SJSA1 (cell line): ENCODE data around the gene CYP2A7. TPM values are rescaled to one million over a fixed set of nuclear protein-coding genes. Genes with fewer than 3 reads are reported as not detected.
"Not testable (repeated sequence)": the region's sequence is repeated elsewhere in the genome, so short reads cannot be mapped to it uniquely, and the experiment has no call there.

Source experiments
- DNase-seq, 2 experiments: peaks; one replicate each; pipeline ENCODE4 v3.0.0-alpha.2; 2015 to 2020; ENCODE audit warnings: low spot score in 2 of 2, low read depth in 1 of 2
- H3K27ac ChIP-seq: fragments of 250-450 bp; sonication (Bioruptor Pico); 2 replicates; pipeline ENCODE4 v1.5.1; 2020; ENCODE audit warnings: mild to moderate bottlenecking, moderate library complexity
- H3K27me3 ChIP-seq: fragments of 250-450 bp; sonication (Bioruptor Pico); replicated peaks from 2 replicates; pipeline ENCODE4 v1.5.1; 2020; ENCODE audit warnings: mild to moderate bottlenecking, moderate library complexity
- H3K36me3 ChIP-seq: fragments of 250-450 bp; sonication (Bioruptor Pico); 2 replicates; pipeline ENCODE4 v1.5.1; 2020; ENCODE audit warnings: mild to moderate bottlenecking
- H3K4me1 ChIP-seq: fragments of 250-450 bp; sonication (Bioruptor Pico); replicated peaks from 2 replicates; pipeline ENCODE4 v1.6.1; 2021; ENCODE audit warnings: mild to moderate bottlenecking
- H3K4me3 ChIP-seq: fragments of 250-450 bp; sonication (Bioruptor Pico); 2 replicates; pipeline ENCODE4 v1.5.1; 2020; ENCODE audit warnings: mild to moderate bottlenecking
- H3K9me3 ChIP-seq: fragments of 250-450 bp; sonication (Bioruptor Pico); replicated peaks from 2 replicates; pipeline ENCODE4 v1.5.1; 2020; ENCODE audit warnings: mild to moderate bottlenecking
- total RNA-seq: library from RNA; depleted of rRNA; stranded (reverse); fragments of >200 nt; shearing (Covaris generic); gene quantifications from 2 replicates; pipeline ENCODE4 v1.2.3, GENCODE V29; 2014

CYP2A7 gene
- total RNA-seq, 1 experiment from 2014 or later: not detected

GRCh38 chr19:40908976-40909375 lies 26.9 kb upstream of the CYP2A7 start:
- no peaks in the 10 kb centered on the region for H3K9me3 ChIP-seq
- H3K36me3 ChIP-seq: no peaks in the 10 kb centered on the region
- H3K27ac ChIP-seq: no peak overlapping the region
- no peak overlapping the region for H3K4me3 ChIP-seq
- H3K27me3 ChIP-seq: peaks cover 28% of the 10 kb centered on the region
- peak in 1 of 2 experiments; percentile 19 for DNase-seq
- no peaks in the 10 kb centered on the region for H3K4me1 ChIP-seq

- Histone ChIP-seq H3K4me3 (no peak overlapping the region), H3K36me3 (no peaks in the 10 kb centered on the region), H3K27me3 (peaks cover 28% of the 10 kb centered on the region), H3K9me3 (no peaks in the 10 kb centered on the region), H3K4me1 (no peaks in the 10 kb centered on the region), H3K27ac (no peak overlapping the region)
- DNase-seq: no peak
These were observed 26.1 kb upstream of the CYP2A7 start for GRCh38 chr19:40907968-40908735.

GRCh38 chr19:40906512-40906911 lies 24.5 kb upstream of the CYP2A7 start:
- H3K27ac ChIP-seq: no peak overlapping the region
- no peak overlapping the region for H3K4me3 ChIP-seq
- H3K36me3 ChIP-seq: no peaks in the 10 kb centered on the region
- H3K4me1 ChIP-seq: no peaks in the 10 kb centered on the region
- H3K9me3 ChIP-seq: no peaks in the 10 kb centered on the region
- peaks cover 28% of the 10 kb centered on the region for H3K27me3 ChIP-seq
- no peak for DNase-seq

GRCh38 chr19:40904673-40905156 lies 22.7 kb upstream of the CYP2A7 start:
- H3K4me3 ChIP-seq, H3K9me3 ChIP-seq, H3K27ac ChIP-seq, H3K4me1 ChIP-seq, H3K36me3 ChIP-seq: not testable (repeated sequence)
- H3K27me3 ChIP-seq: peaks cover 27% of the 10 kb centered on the region
- DNase-seq: peak in 1 of 2 experiments; percentile 25

GRCh38 chr19:40901975-40902750 lies 20.1 kb upstream of the CYP2A7 start:
- not testable (repeated sequence) for H3K27ac ChIP-seq, H3K36me3 ChIP-seq, H3K4me3 ChIP-seq, H3K9me3 ChIP-seq, H3K4me1 ChIP-seq
- peak in 1 of 2 experiments; percentile 6 for DNase-seq
- peaks cover 10% of the 10 kb centered on the region; the same call in 1 of the 2 replicates for H3K27me3 ChIP-seq

- not testable (repeated sequence) for H3K4me1 ChIP-seq, DNase-seq, H3K36me3 ChIP-seq, H3K27ac ChIP-seq, H3K4me3 ChIP-seq, H3K27me3 ChIP-seq, H3K9me3 ChIP-seq
These were observed 18.5 kb upstream of the CYP2A7 start for GRCh38 chr19:40900521-40900920.

GRCh38 chr19:40899964-40900363 lies 17.9 kb upstream of the CYP2A7 start:
- H3K4me3 ChIP-seq, H3K27me3 ChIP-seq: not testable (repeated sequence)

GRCh38 chr19:40896843-40897789 lies 15.1 kb upstream of the CYP2A7 start:
- H3K27ac ChIP-seq, H3K27me3 ChIP-seq, H3K9me3 ChIP-seq, H3K36me3 ChIP-seq, H3K4me3 ChIP-seq, H3K4me1 ChIP-seq: not testable (repeated sequence)
- peak in 1 of 2 experiments; percentile 3 for DNase-seq

More at GRCh38 chr19:40899964-40900363, 17.9 kb upstream of the CYP2A7 start:
- DNase-seq, H3K36me3 ChIP-seq, H3K4me1 ChIP-seq, H3K27ac ChIP-seq, H3K9me3 ChIP-seq: not testable (repeated sequence)

GRCh38 chr19:40896418-40896796 lies 14.4 kb upstream of the CYP2A7 start:
- no peaks in the 10 kb centered on the region for H3K4me1 ChIP-seq
- no peaks in the 10 kb centered on the region for H3K36me3 ChIP-seq
- no peak overlapping the region for H3K27ac ChIP-seq
- peaks cover 5% of the 10 kb centered on the region; the same call in 1 of the 2 replicates for H3K27me3 ChIP-seq
- H3K9me3 ChIP-seq: no peaks in the 10 kb centered on the region
- no peak overlapping the region for H3K4me3 ChIP-seq
- no peak for DNase-seq

GRCh38 chr19:40893112-40893511 lies 11.1 kb upstream of the CYP2A7 start:
- H3K27me3 ChIP-seq: peaks cover 6% of the 10 kb centered on the region
- no peak for DNase-seq
- H3K36me3 ChIP-seq: no peaks in the 10 kb centered on the region
- H3K4me3 ChIP-seq: no peak overlapping the region
- H3K4me1 ChIP-seq: no peaks in the 10 kb centered on the region
- H3K27ac ChIP-seq: no peak overlapping the region
- no peaks in the 10 kb centered on the region for H3K9me3 ChIP-seq

GRCh38 chr19:40889366-40889765 lies 7.3 kb upstream of the CYP2A7 start:
- Histone ChIP-seq H3K27me3 (peaks cover 8% of the 10 kb centered on the region), H3K27ac (no peak overlapping the region)
- DNase-seq: peak in 1 of 2 experiments; percentile 11

GRCh38 chr19:40888191-40888590 lies 6.2 kb upstream of the CYP2A7 start:
- Histone ChIP-seq H3K4me1 (no peaks in the 10 kb centered on the region), H3K27me3 (peaks cover 8% of the 10 kb centered on the region), H3K9me3 (no peaks in the 10 kb centered on the region), H3K36me3 (no peaks in the 10 kb centered on the region), H3K27ac (no peak overlapping the region), H3K4me3 (no peak overlapping the region)
- no peak for DNase-seq

More at GRCh38 chr19:40889366-40889765, 7.3 kb upstream of the CYP2A7 start:
- no peaks in the 10 kb centered on the region for H3K4me1 ChIP-seq
- H3K36me3 ChIP-seq: no peaks in the 10 kb centered on the region
- H3K9me3 ChIP-seq: no peaks in the 10 kb centered on the region
- H3K4me3 ChIP-seq: no peak overlapping the region

- not testable (repeated sequence) for H3K36me3 ChIP-seq, H3K4me1 ChIP-seq, H3K27me3 ChIP-seq, H3K9me3 ChIP-seq, H3K4me3 ChIP-seq, H3K27ac ChIP-seq, DNase-seq
These were observed 2.3 kb upstream of the CYP2A7 start for GRCh38 chr19:40884187-40884931.
